Measurements from ENCODE around the gene UNC13D. TPM values are rescaled to one million over a fixed set of nuclear protein-coding genes. Genes with fewer than 3 reads are reported as not detected.

Gene UNC13D
- total RNA-seq, 2 donors from 2014 or later = 8.6 to 21.8 TPM

DNA sequence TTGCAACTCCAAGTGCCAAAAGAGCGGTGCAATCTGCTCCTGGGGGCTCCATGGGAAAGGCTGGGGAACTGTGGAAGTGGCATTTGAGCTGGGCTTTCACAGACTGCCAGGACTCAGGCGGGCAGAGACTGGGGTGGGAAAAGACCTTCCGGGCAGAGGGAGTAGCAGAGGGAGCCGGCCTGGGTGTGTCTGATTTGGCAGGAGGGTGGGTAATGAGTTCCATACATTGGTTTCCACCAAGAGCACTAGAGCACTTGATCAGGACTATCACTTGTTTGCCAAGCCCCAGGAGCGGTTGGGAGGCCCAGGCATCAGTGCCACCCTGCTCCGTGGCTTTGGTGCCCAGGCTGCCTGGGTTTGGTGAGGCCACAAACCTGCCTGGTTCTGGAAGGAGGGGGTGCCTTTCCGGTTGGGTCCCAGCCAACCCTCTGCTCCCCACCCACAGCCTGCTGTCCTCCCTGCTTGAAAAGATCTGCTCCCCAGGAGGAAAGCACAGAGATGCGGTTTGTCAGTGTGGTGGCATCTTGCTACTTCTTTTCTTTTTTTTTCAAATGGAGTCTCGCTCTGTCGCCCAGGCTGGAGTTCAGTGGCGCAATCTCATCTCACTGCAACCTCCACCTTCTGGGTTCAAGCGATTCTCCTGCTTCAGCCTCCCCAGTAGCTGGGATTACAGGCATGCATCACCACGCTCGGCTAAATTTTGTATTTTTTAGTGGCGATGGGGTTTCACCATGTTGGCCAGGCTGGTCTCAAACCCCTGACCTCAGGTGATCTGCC lies 37.7 kb upstream of the UNC13D start:
- TF ChIP-seq CTCF (IDR thresholded peaks at IDR 0.05) (no peak), POLR2A (IDR thresholded peaks at IDR 0.05) (no peak)
- no peak for DNase-seq
- intact Hi-C loops (cut with DNase I) = no loop called here
- Histone ChIP-seq H3K36me3 (replicated peaks in 1 of 2; ENCODE audit: insufficient read depth in 1 of 2, low read depth in 2 of 2) (no peaks in the 10 kb centered on the region), H3K4me1 (peaks cover 20% of the 10 kb centered on the region), H3K4me3 (no peak overlapping the region), H3K27ac (no peak overlapping the region), H3K27me3 (no peaks in the 10 kb centered on the region), H3K9me3 (no peaks in the 10 kb centered on the region)
- no peak for ATAC-seq
- 89 to 94% methylated on average over 13 to 15 of the region's 15 CpGs for WGBS, 2 donors

GRCh38 chr17:75880266-75880665 lies 36.1 kb upstream of the UNC13D start:
- no peaks in the 10 kb centered on the region for H3K36me3 ChIP-seq (replicated peaks in 1 of 2; ENCODE audit: insufficient read depth in 1 of 2, low read depth in 2 of 2)
- TF ChIP-seq CTCF (IDR thresholded peaks at IDR 0.05) = no peak
- TF ChIP-seq POLR2A (IDR thresholded peaks at IDR 0.05) = no peak
- H3K27me3 ChIP-seq = no peaks in the 10 kb centered on the region
- WGBS, 2 donors = 75 to 84% methylated on average over 7 of the region's 7 CpGs
- intact Hi-C loops (cut with DNase I) = no loop called here
- no peak overlapping the region for H3K4me3 ChIP-seq
- ATAC-seq (no peak), DNase-seq (no peak)
- H3K9me3 ChIP-seq = no peaks in the 10 kb centered on the region
- no peak overlapping the region for H3K27ac ChIP-seq
- H3K4me1 ChIP-seq = peaks cover 36% of the 10 kb centered on the region

DNA sequence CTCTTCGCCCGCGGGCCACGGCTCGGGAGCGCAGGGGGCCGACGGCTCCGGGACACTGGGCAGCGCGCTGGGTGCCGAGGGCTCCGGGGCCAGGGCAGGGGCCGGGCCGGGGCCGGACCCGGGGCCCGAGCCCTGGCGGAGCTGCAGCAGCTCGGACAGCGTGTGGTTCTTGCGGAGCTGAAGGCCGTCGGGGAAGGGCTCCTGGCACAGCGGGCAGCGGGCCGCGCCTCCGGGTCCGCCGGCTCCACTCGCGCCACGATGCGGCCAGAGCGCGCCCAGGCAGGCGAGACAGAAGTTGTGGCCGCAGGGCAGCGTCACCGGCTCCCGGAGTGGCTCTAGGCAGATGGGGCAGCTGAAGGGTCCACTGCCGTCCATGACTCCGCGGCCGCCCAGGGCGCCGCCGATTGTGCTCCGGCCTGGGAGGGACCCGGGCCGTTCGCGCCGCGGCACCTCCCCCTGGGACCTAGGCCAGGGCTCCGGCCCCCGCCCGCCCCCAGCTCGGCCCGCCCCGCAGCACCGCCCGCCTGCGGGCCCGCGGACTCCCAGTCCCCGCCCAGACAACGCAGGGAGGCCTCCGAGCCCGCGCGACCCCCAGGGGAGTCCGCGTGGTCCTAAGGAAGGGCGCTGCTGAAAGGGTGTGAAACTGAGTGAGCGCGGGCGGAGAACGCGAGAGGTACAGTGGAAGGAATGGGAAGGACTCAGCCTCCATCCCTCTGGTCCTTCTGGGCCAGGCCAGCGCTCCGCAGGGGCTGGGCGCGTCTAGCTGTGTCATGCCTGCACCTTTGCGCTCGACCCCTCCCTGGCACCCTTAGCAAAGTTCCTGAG lies 34.2 kb upstream of the UNC13D start, which contains the start of gene TRIM47:
TSS of gene TRIM47 (minus strand) at position 408 of the 825 bp plus-strand sequence. CDS start at position 375, 33 bp downstream.
- intact Hi-C loops (cut with DNase I) = no loop called here
- Histone ChIP-seq H3K4me1 (peaks cover 40% of the 10 kb centered on the region), H3K36me3 (replicated peaks in 1 of 2; ENCODE audit: insufficient read depth in 1 of 2, low read depth in 2 of 2) (no peaks in the 10 kb centered on the region)

GRCh38 chr17:75877752-75878173 lies 33.6 kb upstream of the UNC13D start:
- 0% methylated on average over 15 to 56 of the region's 56 CpGs for WGBS, 2 donors
- DNase-seq (peak; percentile 71 to 86 (median 83)), ATAC-seq (peak; percentile 72)
- H3K4me3 ChIP-seq = peak overlapping the region in 1 of 2 donors; percentile 27
- peak overlapping the region; percentile 93 to 99 (median 93) for H3K27ac ChIP-seq
- H3K4me1 ChIP-seq = peaks cover 45% of the 10 kb centered on the region
- H3K9me3 ChIP-seq = no peaks in the 10 kb centered on the region
- no peaks in the 10 kb centered on the region for H3K36me3 ChIP-seq (replicated peaks in 1 of 2; ENCODE audit: insufficient read depth in 1 of 2, low read depth in 2 of 2)
- TF ChIP-seq POLR2A (IDR thresholded peaks at IDR 0.05) = no peak
- TF ChIP-seq CTCF (IDR thresholded peaks at IDR 0.05) = peak; percentile 28 to 75 (median 44)
- H3K27me3 ChIP-seq = no peaks in the 10 kb centered on the region
- intact Hi-C loops (cut with DNase I) = no loop called here

More for the DNA sequence above, 34.2 kb upstream of the UNC13D start, which contains the start of gene TRIM47:
- H3K27me3 ChIP-seq = no peaks in the 10 kb centered on the region
- ATAC-seq (peak; percentile 37), DNase-seq (peak; percentile 56 to 73 (median 66))
- H3K4me3 ChIP-seq = peak within 1 kb of the TSS in 1 of 2 donors; percentile 27
- TF ChIP-seq POLR2A (IDR thresholded peaks at IDR 0.05) = peak; percentile 68 to 81 (median 72)
- peak in 3 of 7 experiments; percentile 40 to 44 (median 41) for TF ChIP-seq CTCF (IDR thresholded peaks at IDR 0.05)
- no peaks in the 10 kb centered on the region for H3K9me3 ChIP-seq
- H3K27ac ChIP-seq = peak within 1 kb of the TSS; percentile 93 to 99 (median 93)
- 1 to 10% methylated on average over 2 to 64 of the region's 87 CpGs for WGBS, 2 donors
